OCI-LY7 (cell line): ENCODE measurements around the gene MRPL55. TPM values are rescaled to one million over a fixed set of nuclear protein-coding genes. Genes with fewer than 3 reads are reported as not detected.

Experiments
- BruUV-seq: library from RNA; stranded (reverse); fragments of 400-500 nt; replicated peaks from 2 replicates; lab custom pipeline; 2021; lab: Mats Ljungman, UMichigan
- CTCF ChIA-PET: fragments of 300-600 bp; sonication (Branson Sonifier 250); formaldehyde crosslinking; loops from one replicate; lab custom pipeline; 2022; ENCODE audit warnings: antibody characterized with exemption; ENCODE audit not compliant: unreplicated experiment; lab: Charles Lee
- POLR2A ChIA-PET: fragments of 300-600 bp; sonication (Branson Sonifier 250); formaldehyde crosslinking; loops from one replicate; lab custom pipeline; 2022; ENCODE audit warnings: antibody characterized with exemption; lab: Charles Lee
- DNase-seq: peaks from one replicate; pipeline ENCODE4 v3.0.0-alpha.2; 2015; ENCODE audit warnings: low spot score
- H2AFZ ChIP-seq: fragments of 200-600 bp; sonication (generic), shearing (Covaris generic); 2 replicates; pipeline ENCODE4 v1.6.1; 2014; ENCODE audit warnings: mild to moderate bottlenecking, antibody characterized with exemption, low read length, moderate library complexity
- H3K27ac ChIP-seq: fragments of 200-600 bp; sonication (generic); 2 replicates; pipeline ENCODE4 v1.5.1; 2014; ENCODE audit warnings: mixed run types, low read depth, mild to moderate bottlenecking, moderate library complexity, low read length, inconsistent platforms; ENCODE audit not compliant: poor library complexity, severe bottlenecking
- H3K36me3 ChIP-seq: fragments of 200-600 bp; sonication (generic); 2 replicates; pipeline ENCODE4 v1.6.1; 2014; ENCODE audit warnings: mild to moderate bottlenecking, antibody characterized with exemption, low read length, moderate library complexity, mixed read lengths; ENCODE audit not compliant: insufficient read depth
- H3K4me1 ChIP-seq: fragments of 200-600 bp; sonication (generic); 2 replicates; pipeline ENCODE4 v1.5.1; 2014; ENCODE audit warnings: mild to moderate bottlenecking, low read length; ENCODE audit not compliant: insufficient read depth, poor library complexity, severe bottlenecking
- H3K4me2 ChIP-seq: fragments of 200-600 bp; sonication (generic); 2 replicates; pipeline ENCODE4 v1.6.1; 2014; ENCODE audit warnings: mild to moderate bottlenecking, low read length
- H3K4me3 ChIP-seq: fragments of 200-600 bp; sonication (generic); 2 replicates; pipeline ENCODE4 v1.5.1; 2014; ENCODE audit warnings: mild to moderate bottlenecking, low read depth, low read length; ENCODE audit not compliant: poor library complexity, severe bottlenecking
- H3K79me2 ChIP-seq: fragments of 200-600 bp; sonication (generic); 2 replicates; pipeline ENCODE4 v1.6.1; 2016; ENCODE audit warnings: low read depth, mild to moderate bottlenecking, low read length, moderate library complexity, mixed read lengths; ENCODE audit not compliant: insufficient read depth
- H3K9me2 ChIP-seq: fragments of 200-600 bp; sonication (generic); 2 replicates; pipeline ENCODE4 v1.6.1; 2016; ENCODE audit warnings: mild to moderate bottlenecking, low read length, mixed read lengths; ENCODE audit not compliant: insufficient read depth
- H3K9me3 ChIP-seq: fragments of 200-600 bp; sonication (generic); 2 replicates; pipeline ENCODE4 v1.6.1; 2014; ENCODE audit warnings: mild to moderate bottlenecking, mixed run types, low read length, mixed read lengths
- H4K20me1 ChIP-seq: fragments of 200-600 bp; sonication (generic); 2 replicates; pipeline ENCODE4 v1.6.1; 2014; ENCODE audit warnings: mild to moderate bottlenecking, antibody characterized with exemption, low read length, moderate library complexity, mixed read lengths; ENCODE audit not compliant: insufficient read depth
- CTCF ChIP-seq: fragments of 200-600 bp; sonication (generic); conservative IDR thresholded peaks from 2 replicates; pipeline ENCODE4 v1.5.1; 2014; ENCODE audit warnings: mild to moderate bottlenecking, antibody characterized with exemption, low read length, moderate library complexity, mixed read lengths
- EZH2phosphoT487 ChIP-seq: fragments of 200-600 bp; sonication (generic); IDR thresholded peaks from 2 replicates; pipeline ENCODE4 v1.6.1; 2018; ENCODE audit warnings: low read depth, borderline replicate concordance, mild to moderate bottlenecking, mixed run types, antibody characterized with exemption, low read length, moderate library complexity, mixed read lengths
- intact Hi-C: fragments of 100-400 bp; cut with micrococcal nuclease; formaldehyde crosslinking; loops from one replicate; pipeline ENCODE4 v1.10.0; 2022; ENCODE audit not compliant: unreplicated experiment
- total RNA-seq, 2 experiments: library from RNA; depleted of rRNA in 1 of 2; stranded (reverse); fragments of >200 nt in 1 of 2; shearing (Covaris generic) in 1 of 2; gene quantifications; 2 replicates each; pipeline ENCODE4 v1.2.3, GENCODE V29; 2014 to 2022

The MRPL55 gene
- total RNA-seq, 2 experiments from 2014 or later, result 50.0 to 92.8 TPM

DNA sequence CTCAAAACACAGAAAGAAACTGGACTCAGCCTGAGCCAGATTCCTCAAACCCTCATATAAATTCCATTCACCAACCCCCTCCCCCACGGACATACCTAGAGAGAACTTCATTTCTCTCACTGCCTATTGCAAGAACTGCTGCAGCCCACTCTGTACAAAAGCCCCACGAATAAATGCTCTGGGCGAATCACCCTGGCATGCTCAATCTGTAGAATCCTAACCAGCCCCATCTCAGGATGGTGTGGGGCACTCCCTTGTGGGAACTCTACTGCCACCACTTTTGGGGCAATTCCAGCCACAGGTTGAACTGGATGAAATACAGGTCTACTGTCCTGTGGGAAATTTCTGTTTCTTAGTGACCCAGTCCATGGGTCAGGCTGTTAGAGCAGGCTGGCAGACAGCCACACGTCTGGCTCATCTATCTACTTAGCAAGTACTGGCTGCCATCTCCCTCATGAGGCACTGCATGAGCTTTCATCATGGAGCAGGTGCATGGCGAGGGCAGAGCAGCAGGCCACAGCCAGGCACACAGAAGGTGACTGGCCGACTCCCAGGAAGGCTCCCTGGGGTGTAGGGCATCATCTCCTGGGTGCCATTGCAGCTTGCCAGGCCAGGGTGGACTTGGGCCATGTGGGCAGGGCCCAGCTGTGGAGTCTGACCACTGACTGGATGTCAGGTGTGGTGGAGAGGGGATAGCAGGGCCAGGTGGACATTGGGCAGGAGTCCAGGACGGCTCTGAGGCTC, 4.4 kb downstream of the MRPL55 start:
- no peaks in the 10 kb centered on the region for H3K9me3 ChIP-seq
- BruUV-seq, result no TSS peak
- H3K27ac ChIP-seq, result no peak overlapping the region
- DNase-seq, result no peak
- H2AFZ ChIP-seq, result no peak overlapping the region
- H3K9me2 ChIP-seq, result no peaks in the 10 kb centered on the region
- peaks cover 8% of the 10 kb centered on the region for H3K79me2 ChIP-seq
- peaks cover 31% of the 10 kb centered on the region for H3K4me1 ChIP-seq
- ChIA-PET CTCF (no interaction called here), POLR2A (interaction anchor here (1.2 kb wide), 1 partner anchor 10 kb away, joined by 3 read pairs; no protein-coding TSS in a partner anchor)
- TF ChIP-seq CTCF (no peak), EZH2phosphoT487 (no peak)
- H4K20me1 ChIP-seq, result no peaks in the 10 kb centered on the region; the same call in 1 of the 2 replicates
- H3K4me2 ChIP-seq, result peak overlapping the region; percentile 74
- H3K4me3 ChIP-seq, result no peak overlapping the region
- intact Hi-C loops, result no loop called here
- H3K36me3 ChIP-seq, result peaks cover 28% of the 10 kb centered on the region

DNA sequence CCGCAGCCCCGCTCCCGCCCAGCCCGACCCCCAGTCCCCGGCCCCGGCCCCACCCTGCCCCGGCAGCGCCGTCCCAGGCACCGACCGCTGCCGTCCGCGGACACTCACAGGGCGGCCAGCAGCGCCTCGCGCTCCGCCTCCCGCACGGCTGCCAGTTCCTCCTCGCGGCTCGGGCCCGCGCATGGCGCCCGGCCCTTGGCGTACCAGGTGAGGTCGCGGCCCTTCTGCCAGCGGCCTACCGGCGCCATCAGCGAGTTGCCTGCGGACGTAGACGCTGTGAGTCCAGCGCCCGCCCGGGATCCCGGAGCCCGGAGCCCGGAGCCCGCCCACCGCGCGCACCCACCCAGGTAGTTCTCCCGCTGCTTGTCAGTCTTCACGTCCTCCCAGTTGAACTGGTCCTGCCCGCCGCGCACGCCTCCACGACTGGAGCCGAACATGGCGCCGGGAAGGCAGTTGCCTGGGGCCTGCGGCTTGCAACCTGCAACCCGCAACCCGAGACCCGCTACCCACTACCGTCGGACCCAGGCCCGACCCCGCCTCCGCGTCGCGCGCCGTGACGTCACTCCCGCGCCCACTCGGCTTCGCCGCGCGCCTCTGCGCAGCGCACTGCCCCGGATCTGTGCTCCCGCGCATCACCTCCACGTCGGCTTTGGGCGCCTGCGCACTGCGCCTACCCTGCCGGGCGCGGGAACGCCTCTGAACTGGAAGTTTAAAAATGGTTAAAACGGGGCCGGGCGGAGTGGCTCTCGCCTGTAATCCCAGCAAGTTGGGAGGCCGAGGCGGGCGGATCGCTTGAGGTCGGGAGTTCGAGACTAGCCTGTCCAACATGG, 6.1 kb downstream of the MRPL55 start, which contains the start of gene C1orf35:
Gene C1orf35, minus strand, starts transcription at position 535 of the 830 bp plus-strand sequence. Its CDS starts 98 bp downstream, at position 437.
- H2AFZ ChIP-seq, result peak within 1 kb of the TSS; percentile 61; the same call in 1 of the 2 replicates
- peak within 1 kb of the TSS; percentile 81 for H3K4me3 ChIP-seq
- TF ChIP-seq EZH2phosphoT487 (no peak), CTCF (no peak)
- BruUV-seq, result TSS peak; percentile 76
- ChIA-PET POLR2A (interaction anchor here (1.2 kb wide), 1 partner anchor 11 kb away, joined by 3 read pairs; no protein-coding TSS in a partner anchor), CTCF (no interaction called here)
- no peaks in the 10 kb centered on the region for H3K9me3 ChIP-seq
- H3K36me3 ChIP-seq, result peaks cover 45% of the 10 kb centered on the region
- no peaks in the 10 kb centered on the region for H3K9me2 ChIP-seq
- H3K4me1 ChIP-seq, result peaks cover 25% of the 10 kb centered on the region
- H3K4me2 ChIP-seq, result peak within 1 kb of the TSS; percentile 74
- H3K27ac ChIP-seq, result peak within 1 kb of the TSS; percentile 45
- H4K20me1 ChIP-seq, result no peaks in the 10 kb centered on the region; the same call in 1 of the 2 replicates
- intact Hi-C loops, result loop anchor here (1.0 kb wide), 3 partner anchors 19 to 104 kb away; no protein-coding TSS in a partner anchor
- peak; percentile 96 for DNase-seq
- H3K79me2 ChIP-seq, result no peaks in the 10 kb centered on the region
